A549 (cell line): ENCODE results near the gene SPNS2. TPM values are rescaled to one million over a fixed set of nuclear protein-coding genes. Genes with fewer than 3 reads are reported as not detected.

ENCODE experiments used
- ATAC-seq, 2 experiments: fragments of 200-7000 bp in 1 of 2; fragments of >200 bp in 1 of 2; cut with Nextera tagmentation in 1 of 2; cut with Tn5 transposase in 1 of 2; 3 replicates each; pipeline versions ENCODE4 v1.8.0 to v1.9.1; 2018 to 2020; ENCODE audit warnings: mild to moderate bottlenecking in 1 of 2, moderate library complexity in 1 of 2
- CTCF ChIA-PET: fragments of 300-600 bp; sonication (Branson Sonifier 250); formaldehyde crosslinking; extraction: SDS; loops from one replicate; lab custom pipeline; 2021; ENCODE audit warnings: antibody characterized with exemption, inconsistent platforms; lab: Yijun Ruan, JAX
- POLR2A ChIA-PET: fragments of 350-600 bp; formaldehyde crosslinking; extraction: SDS; loops from one replicate; lab custom pipeline; 2021; ENCODE audit warnings: antibody characterized with exemption, inconsistent platforms; lab: Yijun Ruan, JAX
- DNase-seq, 2 experiments: peaks; one replicate each; pipeline versions ENCODE4 v3.0.0 to v3.0.0-alpha.2; 2011 to 2016; ENCODE audit warnings: low read depth in 1 of 2, low spot score in 1 of 2
- FAIRE-seq: peaks from 2 replicates; lab custom pipeline; 2011; peaks lifted over from hg19 to GRCh38; lab: Jason Lieb, UNC
- H3K27ac ChIP-seq, 2 experiments: fragments of >200 bp; sonication (Bioruptor Twin); formaldehyde crosslinking; 3 replicates each; pipeline ENCODE4 v1.5.1; 2016 to 2017
- H3K4me1 ChIP-seq: fragments of >200 bp; sonication (Bioruptor Twin); formaldehyde crosslinking; 3 replicates; pipeline ENCODE4 v1.6.1; 2016
- H3K4me2 ChIP-seq: fragments of >200 bp; sonication (Bioruptor Twin); formaldehyde crosslinking; 3 replicates; pipeline ENCODE4 v1.6.1; 2016
- H3K4me3 ChIP-seq: fragments of >200 bp; sonication (Bioruptor Twin); formaldehyde crosslinking; 3 replicates; pipeline ENCODE4 v1.5.1; 2016
- H3K9me3 ChIP-seq: fragments of >200 bp; sonication (Bioruptor Twin); formaldehyde crosslinking; 3 replicates; pipeline ENCODE4 v1.6.1; 2016
- BHLHE40 ChIP-seq: IDR thresholded peaks from 2 replicates; pipeline ENCODE4 v1.6.1; 2012; ENCODE audit warnings: low read depth, low read length, inconsistent platforms
- CEBPB ChIP-seq, 2 experiments: fragments of >200 bp in 1 of 2; sonication (Bioruptor Twin) in 1 of 2; formaldehyde crosslinking in 1 of 2; IDR thresholded peaks; 2 replicates each; pipeline ENCODE4 v1.6.1; 2012 to 2016
- CHD4 ChIP-seq: fragments of 200-600 bp; sonication (generic); IDR thresholded peaks from 2 replicates; pipeline ENCODE4 v1.6.1; 2016; ENCODE audit warnings: antibody characterized with exemption, mild to moderate bottlenecking, borderline replicate concordance
- E2F6 ChIP-seq: IDR thresholded peaks from 2 replicates; pipeline ENCODE4 v1.6.1; 2012; ENCODE audit warnings: low read depth, borderline replicate concordance
- ELK1 ChIP-seq: fragments of 150-350 bp; IDR thresholded peaks from 2 replicates; pipeline ENCODE4 v1.6.1; 2014; ENCODE audit warnings: low read depth, mild to moderate bottlenecking, low read length
- HDAC2 ChIP-seq: fragments of 200-600 bp; sonication (generic); IDR thresholded peaks from 2 replicates; pipeline ENCODE4 v1.6.1; 2016
- HOXA7 ChIP-seq: fragments of 250-450 bp; sonication (Bioruptor Pico); IDR thresholded peaks from 2 replicates; pipeline ENCODE4 v1.5.0; 2020; ENCODE audit warnings: mild to moderate bottlenecking, moderate library complexity
- HOXB13 ChIP-seq: fragments of 250-450 bp; sonication (Bioruptor Pico); IDR thresholded peaks from 2 replicates; pipeline ENCODE4 v1.5.0; 2020; ENCODE audit warnings: low read depth, mild to moderate bottlenecking, moderate library complexity
- JUN ChIP-seq, 2 experiments: fragments of >200 bp; sonication (Bioruptor Twin); formaldehyde crosslinking; IDR thresholded peaks; 2 replicates in 1 of 2; 3 replicates in 1 of 2; pipeline ENCODE4 v1.6.1; 2016 to 2017
- MAZ ChIP-seq: fragments of 150-350 bp; IDR thresholded peaks from 2 replicates; pipeline ENCODE4 v1.6.1; 2014; ENCODE audit warnings: antibody characterized with exemption, low read depth, low read length, borderline replicate concordance
- NR3C1 ChIP-seq: fragments of >200 bp; sonication (Bioruptor Twin); formaldehyde crosslinking; IDR thresholded peaks from 3 replicates; pipeline ENCODE4 v1.6.1; 2017
- RARB ChIP-seq: fragments of 250-450 bp; sonication (Bioruptor Pico); IDR thresholded peaks from 2 replicates; pipeline ENCODE4 v1.8.0; 2021; ENCODE audit warnings: mild to moderate bottlenecking, moderate library complexity
- RCOR1 ChIP-seq: fragments of 150-350 bp; IDR thresholded peaks from 2 replicates; pipeline ENCODE4 v1.6.1; 2014; ENCODE audit warnings: antibody characterized with exemption, low read length, low read depth
- SREBF2 ChIP-seq: fragments of 450-650 bp; IDR thresholded peaks from 2 replicates; pipeline ENCODE4 v1.6.1; 2014; ENCODE audit warnings: mild to moderate bottlenecking, moderate library complexity
- TFCP2L1 ChIP-seq: fragments of 250-450 bp; sonication (Bioruptor Pico); IDR thresholded peaks from 2 replicates; pipeline ENCODE4 v1.5.0; 2021; ENCODE audit warnings: mild to moderate bottlenecking
- TP53 ChIP-seq: fragments of 250-450 bp; sonication (Bioruptor Pico); IDR thresholded peaks from 2 replicates; pipeline ENCODE4 v1.5.0; 2021; ENCODE audit warnings: mild to moderate bottlenecking, moderate library complexity
- ZFP36 ChIP-seq: fragments of 450-650 bp; IDR thresholded peaks from 2 replicates; pipeline ENCODE4 v1.6.1; 2014; ENCODE audit warnings: borderline replicate concordance; ENCODE audit not compliant: partially characterized antibody
- ZNF302 ChIP-seq: fragments of 250-450 bp; sonication (Bioruptor Pico); IDR thresholded peaks from 2 replicates; pipeline ENCODE4 v1.9.0; 2021; ENCODE audit warnings: inconsistent platforms, mild to moderate bottlenecking, moderate library complexity
- ZSCAN20 ChIP-seq: fragments of 250-450 bp; sonication (Bioruptor Pico); IDR thresholded peaks from 2 replicates; pipeline ENCODE4 v1.8.0; 2022; ENCODE audit warnings: mild to moderate bottlenecking, moderate library complexity
- WGBS: methylation state at CpG from one replicate; pipeline ENCODE4 v1.1.6; 2017; ENCODE audit errors: missing lambda C conversion rate; 5-methylcytosine and 5-hydroxymethylcytosine counted together
- polyA plus RNA-seq, 4 experiments: library from polyadenylated mRNA; depleted of rRNA in 3 of 4; stranded (reverse); fragments of >200 nt; fragmentation: RNase III in 1 of 4; extraction: RNeasy Plus Mini Kit Qiagen cat#74134 plus additional on column Dnase treatment in 1 of 4; gene quantifications; 2 replicates in 3 of 4; 3 replicates in 1 of 4; pipeline ENCODE4 v1.2.3, GENCODE V29; 2011 to 2017
- TF ChIP-seq, protein P1 (sequence below): fragments of 200-600 bp; sonication (generic); IDR thresholded peaks from 2 replicates; pipeline ENCODE4 v1.6.1; 2016; ENCODE audit warnings: antibody characterized with exemption, mild to moderate bottlenecking, moderate library complexity
- TF ChIP-seq, protein P2 (sequence below): fragments of 250-450 bp; sonication (Bioruptor Pico); IDR thresholded peaks from 2 replicates; pipeline ENCODE4 v1.5.0; 2020; ENCODE audit warnings: low read depth, mild to moderate bottlenecking, moderate library complexity

The SPNS2 gene
- polyA plus RNA-seq, 2 of the 4 experiments (the other 2 are of a cell fraction), result 0.27 to 0.46 TPM

DNA sequence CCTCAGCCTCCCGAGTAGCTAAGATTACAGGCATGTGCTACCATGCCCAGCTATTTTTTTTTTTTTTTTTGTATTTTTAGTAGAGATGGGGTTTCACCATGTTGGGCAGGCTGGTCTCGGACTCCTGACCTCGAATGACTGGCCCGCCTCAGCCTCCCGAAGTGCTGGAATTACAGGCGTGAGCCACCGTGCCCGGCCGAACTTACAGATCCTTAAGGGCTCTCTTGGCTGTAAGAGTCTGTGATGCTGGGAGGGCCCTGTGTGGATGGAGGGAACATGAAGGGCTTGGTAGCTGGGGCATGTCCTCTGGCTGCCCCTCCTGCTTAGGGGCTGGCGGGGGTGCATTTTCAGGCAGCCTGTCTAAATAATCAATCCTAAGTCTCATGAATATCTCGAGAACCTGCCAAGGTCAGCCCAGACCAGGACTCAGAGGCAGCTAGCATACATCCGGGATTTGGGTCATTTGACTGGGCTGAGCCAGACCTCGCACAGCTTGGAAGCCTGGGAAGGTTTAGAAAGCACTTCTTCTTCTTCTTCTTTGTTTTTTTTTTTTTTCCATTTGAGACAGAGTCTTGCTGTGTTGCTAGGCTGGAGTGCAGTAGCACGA lies 47.9 kb upstream of the SPNS2 start:
- no peak for FAIRE-seq
- ATAC-seq, result no peak
- DNase-seq, result no peak
- Histone ChIP-seq H3K27ac (no peak overlapping the region), H3K4me3 (no peak overlapping the region), H3K9me3 (no peaks in the 10 kb centered on the region), H3K4me2 (no peak overlapping the region), H3K4me1 (no peaks in the 10 kb centered on the region)
- 79% methylated on average over 12 of the region's 14 CpGs for WGBS
- TF ChIP-seq, protein P1, sequence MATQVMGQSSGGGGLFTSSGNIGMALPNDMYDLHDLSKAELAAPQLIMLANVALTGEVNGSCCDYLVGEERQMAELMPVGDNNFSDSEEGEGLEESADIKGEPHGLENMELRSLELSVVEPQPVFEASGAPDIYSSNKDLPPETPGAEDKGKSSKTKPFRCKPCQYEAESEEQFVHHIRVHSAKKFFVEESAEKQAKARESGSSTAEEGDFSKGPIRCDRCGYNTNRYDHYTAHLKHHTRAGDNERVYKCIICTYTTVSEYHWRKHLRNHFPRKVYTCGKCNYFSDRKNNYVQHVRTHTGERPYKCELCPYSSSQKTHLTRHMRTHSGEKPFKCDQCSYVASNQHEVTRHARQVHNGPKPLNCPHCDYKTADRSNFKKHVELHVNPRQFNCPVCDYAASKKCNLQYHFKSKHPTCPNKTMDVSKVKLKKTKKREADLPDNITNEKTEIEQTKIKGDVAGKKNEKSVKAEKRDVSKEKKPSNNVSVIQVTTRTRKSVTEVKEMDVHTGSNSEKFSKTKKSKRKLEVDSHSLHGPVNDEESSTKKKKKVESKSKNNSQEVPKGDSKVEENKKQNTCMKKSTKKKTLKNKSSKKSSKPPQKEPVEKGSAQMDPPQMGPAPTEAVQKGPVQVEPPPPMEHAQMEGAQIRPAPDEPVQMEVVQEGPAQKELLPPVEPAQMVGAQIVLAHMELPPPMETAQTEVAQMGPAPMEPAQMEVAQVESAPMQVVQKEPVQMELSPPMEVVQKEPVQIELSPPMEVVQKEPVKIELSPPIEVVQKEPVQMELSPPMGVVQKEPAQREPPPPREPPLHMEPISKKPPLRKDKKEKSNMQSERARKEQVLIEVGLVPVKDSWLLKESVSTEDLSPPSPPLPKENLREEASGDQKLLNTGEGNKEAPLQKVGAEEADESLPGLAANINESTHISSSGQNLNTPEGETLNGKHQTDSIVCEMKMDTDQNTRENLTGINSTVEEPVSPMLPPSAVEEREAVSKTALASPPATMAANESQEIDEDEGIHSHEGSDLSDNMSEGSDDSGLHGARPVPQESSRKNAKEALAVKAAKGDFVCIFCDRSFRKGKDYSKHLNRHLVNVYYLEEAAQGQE, result no peak
- TF ChIP-seq ZNF302 (CRISPR knock-in tag) (no peak), TP53 (no peak), HOXB13 (no peak), RARB (CRISPR knock-in tag) (no peak), JUN (IDR thresholded peaks at IDR 0.05) (no peak), HDAC2 (no peak), RCOR1 (no peak), ZSCAN20 (CRISPR knock-in tag) (no peak), SREBF2 (no peak), BHLHE40 (no peak), NR3C1 (no peak), CHD4 (no peak), HOXA7 (CRISPR knock-in tag) (no peak)
- ChIA-PET POLR2A (no interaction called here), CTCF (interaction anchor here (1.2 to 2.0 kb wide), 6 partner anchors 22 to 250 kb away, joined by 3 to 6 read pairs (median 4); no protein-coding TSS in a partner anchor)

- DNase-seq, result no peak
- no peak overlapping the region for H3K4me2 ChIP-seq
- CTCF ChIA-PET, result interaction anchor here (1.2 to 2.5 kb wide), 5 partner anchors 9 to 41 kb away, joined by 3 to 8 read pairs (median 3); no protein-coding TSS in a partner anchor
- no peak overlapping the region for H3K4me3 ChIP-seq
- no peak overlapping the region for H3K27ac ChIP-seq
- 72% methylated on average over 9 of the region's 9 CpGs for WGBS
- POLR2A ChIA-PET, result interaction anchor here (0.8 kb wide), 1 partner anchor 136 kb away, joined by 5 read pairs; no protein-coding TSS in a partner anchor
- no peaks in the 10 kb centered on the region for H3K9me3 ChIP-seq
- ATAC-seq, result no peak
- no peak for FAIRE-seq
- no peaks in the 10 kb centered on the region for H3K4me1 ChIP-seq
- TF ChIP-seq ELK1 (no peak), MAZ (no peak)
Measured at GRCh38 chr17:4453812-4454591, 44.7 kb upstream of the SPNS2 start.

- WGBS, result 27% methylated on average over 5 of the region's 5 CpGs
- no peak overlapping the region for H3K4me3 ChIP-seq
- FAIRE-seq, result no peak
- TF ChIP-seq E2F6 (no peak), RCOR1 (no peak), CEBPB (IDR thresholded peaks at IDR 0.05) (no peak), TFCP2L1 (CRISPR knock-in tag) (no peak), ZFP36 (no peak)
- TF ChIP-seq, protein P2, sequence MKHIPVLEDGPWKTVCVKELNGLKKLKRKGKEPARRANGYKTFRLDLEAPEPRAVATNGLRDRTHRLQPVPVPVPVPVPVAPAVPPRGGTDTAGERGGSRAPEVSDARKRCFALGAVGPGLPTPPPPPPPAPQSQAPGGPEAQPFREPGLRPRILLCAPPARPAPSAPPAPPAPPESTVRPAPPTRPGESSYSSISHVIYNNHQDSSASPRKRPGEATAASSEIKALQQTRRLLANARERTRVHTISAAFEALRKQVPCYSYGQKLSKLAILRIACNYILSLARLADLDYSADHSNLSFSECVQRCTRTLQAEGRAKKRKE (CRISPR knock-in tag), result no peak
- H3K27ac ChIP-seq, result no peak overlapping the region
- H3K4me2 ChIP-seq, result no peak overlapping the region
- no peak for DNase-seq
- H3K4me1 ChIP-seq, result no peaks in the 10 kb centered on the region
- ChIA-PET CTCF (no interaction called here), POLR2A (no interaction called here)
- peaks cover 18% of the 10 kb centered on the region for H3K9me3 ChIP-seq
- no peak for ATAC-seq
Measured at GRCh38 chr17:4460661-4461060, 38.0 kb upstream of the SPNS2 start.
